ENCODE data around the gene FAM89A.
A peak's percentile ranks its signal among the peaks of the same experiment; 100 is the strongest.
"Not testable (repeated sequence)": the region's sequence is repeated elsewhere in the genome, so short reads cannot be mapped to it uniquely, and the experiment has no call there.

The FAM89A gene

DNA sequence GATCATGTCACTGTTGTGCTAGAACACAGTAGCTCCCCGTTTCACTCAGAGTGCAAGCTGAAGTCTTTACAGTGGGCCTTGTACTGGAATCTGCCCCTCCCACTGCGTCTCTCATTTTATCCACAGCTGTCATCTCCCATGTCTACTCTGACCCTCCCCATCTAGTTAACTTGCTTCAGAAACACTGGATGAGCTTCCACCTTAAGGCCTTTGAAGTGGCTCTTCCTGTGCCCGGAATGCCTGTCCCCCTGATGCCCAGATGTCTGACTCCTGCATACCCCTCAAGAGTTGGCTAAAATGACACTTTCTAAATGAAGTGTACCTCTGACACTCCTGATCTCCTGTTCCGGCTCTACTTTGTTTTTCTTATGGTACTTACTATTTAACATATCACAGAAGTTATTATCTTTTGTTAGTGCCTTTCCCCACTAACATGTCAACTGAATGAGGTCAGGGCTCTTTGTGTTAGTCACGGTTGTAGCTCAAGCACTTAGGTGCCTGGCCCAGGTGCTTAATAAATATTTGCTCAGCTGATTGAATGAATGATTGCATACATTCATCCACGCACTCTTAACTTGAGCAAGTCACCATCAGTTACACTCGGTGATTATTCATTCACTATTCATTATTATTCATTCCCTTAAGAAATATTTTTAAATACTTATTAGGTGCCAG, 47.8 kb downstream of the FAM89A start:
- DNase-seq (ENCODE audit: low spot score) = no peak

DNA sequence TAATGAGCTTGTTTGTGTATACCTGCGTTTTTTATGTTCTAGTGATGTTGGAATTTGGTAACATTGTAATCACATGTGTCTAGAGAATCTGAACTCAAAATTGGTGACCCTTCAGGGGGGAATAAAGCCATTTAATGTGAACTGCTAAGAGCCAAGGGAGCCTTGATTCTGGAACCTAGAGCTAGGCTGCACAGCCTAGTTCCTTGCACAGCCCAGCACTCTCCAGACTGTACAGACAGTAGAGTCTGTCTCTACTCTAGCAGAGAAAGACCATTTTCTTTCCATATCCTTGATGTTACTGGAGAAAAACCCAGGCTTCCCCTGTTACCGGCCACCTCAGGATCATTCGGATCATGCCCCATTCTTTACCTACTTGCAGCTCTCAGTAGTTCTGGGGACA, 52.6 kb downstream of the FAM89A start:
- no peak for DNase-seq (ENCODE audit: low spot score)

DNA sequence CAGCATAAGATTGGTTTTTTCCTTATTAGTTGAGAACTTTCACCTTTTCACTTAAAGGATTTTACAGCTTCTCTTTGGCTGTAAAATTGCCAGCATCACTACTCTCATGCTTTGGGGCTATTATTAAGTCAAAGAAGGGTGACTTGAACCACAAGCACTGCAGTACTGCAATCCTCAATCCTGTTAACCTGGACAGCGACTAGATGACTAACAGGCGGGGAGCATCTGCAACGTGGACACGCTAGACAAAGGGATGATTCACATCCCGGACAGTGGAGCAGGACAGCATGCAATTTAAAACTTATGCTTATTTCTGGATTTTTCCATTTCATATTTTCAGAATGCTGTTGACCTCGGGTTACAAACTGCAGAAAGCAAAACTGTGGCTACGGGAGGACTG, 53.1 kb downstream of the FAM89A start:
- no peak for DNase-seq (ENCODE audit: low spot score)

DNA sequence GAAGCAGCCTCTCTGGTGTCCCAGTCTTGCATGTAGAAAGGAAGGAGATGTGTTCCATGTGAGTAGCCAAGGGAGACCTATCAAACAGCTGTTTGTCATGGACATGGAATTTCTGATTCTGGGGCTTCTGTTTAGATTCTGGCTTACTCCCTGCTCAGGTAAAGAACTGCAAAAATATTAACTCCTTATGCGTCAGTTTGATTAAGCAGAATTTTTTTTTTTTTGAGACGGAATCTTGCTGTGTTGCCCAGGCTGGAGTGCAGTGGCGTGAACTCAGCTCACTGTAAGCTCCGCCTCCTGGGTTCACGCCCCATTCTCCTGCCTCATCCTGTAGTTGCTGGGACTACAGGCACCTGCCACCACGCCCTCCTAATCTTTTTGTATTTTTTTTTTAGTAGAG, 54.3 kb downstream of the FAM89A start:
- DNase-seq (ENCODE audit: low spot score) = no peak

DNA sequence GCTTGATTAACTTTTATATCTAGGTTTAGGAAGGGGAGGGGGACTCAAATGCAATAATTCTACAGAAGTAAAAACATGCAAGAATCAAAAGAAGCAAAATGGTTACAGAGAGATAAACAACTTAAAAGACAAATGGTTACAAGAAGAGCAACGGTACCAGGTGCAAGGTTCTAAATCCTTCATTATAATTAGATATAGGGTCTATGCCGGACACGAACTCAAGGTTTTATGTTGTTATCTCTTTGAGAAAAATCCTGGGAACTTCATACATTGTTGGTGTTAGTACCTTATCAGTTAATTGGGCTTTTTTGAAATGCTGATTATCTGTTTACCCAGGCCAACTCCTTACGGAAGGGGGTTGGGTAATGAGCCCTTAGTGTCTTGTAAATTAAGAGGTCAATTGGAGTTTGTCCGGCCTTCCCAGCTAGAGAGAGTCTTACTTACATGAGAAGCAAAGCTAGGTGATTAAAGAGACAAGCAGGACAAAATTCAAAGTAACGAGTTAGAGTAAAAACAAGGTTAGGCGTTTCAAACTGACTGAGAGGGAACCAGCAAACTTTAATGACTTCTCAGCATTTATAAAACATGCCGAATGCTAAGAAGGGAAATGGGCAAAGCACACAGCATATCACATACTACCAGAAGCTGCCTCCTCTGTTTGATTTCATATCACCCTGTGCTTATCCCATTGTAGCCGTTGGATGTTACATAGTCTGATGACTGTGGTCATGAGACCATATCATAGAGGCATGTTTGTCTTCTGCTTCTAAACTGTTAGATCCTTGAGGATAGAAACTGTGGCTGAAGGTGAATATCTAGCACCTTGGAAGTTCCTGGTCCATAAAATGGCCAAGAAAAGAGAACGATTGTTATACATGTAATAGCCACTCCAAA, 55.2 kb downstream of the FAM89A start:
- not testable (repeated sequence) for DNase-seq (ENCODE audit: low spot score)

DNA sequence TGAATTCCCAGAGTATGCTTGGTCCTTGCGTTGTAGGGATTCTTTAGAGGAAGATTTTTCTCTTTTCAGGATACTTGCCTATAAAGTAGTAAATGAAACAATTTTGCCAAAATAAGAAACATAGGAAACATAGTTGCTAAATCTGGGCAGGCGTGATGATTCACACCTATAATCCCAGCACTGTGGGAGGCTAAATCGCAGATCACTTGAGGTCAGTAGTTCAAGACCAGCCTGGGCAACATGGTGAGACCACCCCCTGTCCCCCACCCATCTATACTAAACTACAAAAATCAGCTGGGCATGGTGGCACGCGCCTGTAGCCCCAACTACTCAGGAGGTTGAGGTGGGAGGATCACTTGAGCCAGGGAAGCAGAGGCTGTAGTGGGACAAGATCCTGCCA, 56.2 kb downstream of the FAM89A start:
- DNase-seq (ENCODE audit: low spot score) = no peak

DNA sequence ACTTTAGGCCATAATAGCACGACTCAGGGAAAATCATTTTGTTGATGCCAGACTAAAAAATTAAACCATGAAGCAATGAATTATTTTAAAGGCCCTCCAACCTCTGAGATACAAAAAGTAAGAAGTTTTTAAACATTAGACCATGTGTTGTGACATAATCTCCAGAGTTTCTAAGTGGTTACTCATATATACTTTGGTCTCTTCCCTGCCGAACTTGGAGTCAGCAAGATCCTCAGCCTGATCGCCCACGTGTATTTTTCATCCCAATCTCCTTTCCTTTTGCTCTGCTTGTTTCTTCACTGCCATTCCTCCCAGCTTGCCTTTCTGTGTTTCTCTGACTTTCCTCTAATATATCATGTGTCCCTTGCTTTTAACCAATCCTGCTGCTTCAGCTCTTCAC, 57.4 kb downstream of the FAM89A start:
- DNase-seq (ENCODE audit: low spot score) = no peak

DNA sequence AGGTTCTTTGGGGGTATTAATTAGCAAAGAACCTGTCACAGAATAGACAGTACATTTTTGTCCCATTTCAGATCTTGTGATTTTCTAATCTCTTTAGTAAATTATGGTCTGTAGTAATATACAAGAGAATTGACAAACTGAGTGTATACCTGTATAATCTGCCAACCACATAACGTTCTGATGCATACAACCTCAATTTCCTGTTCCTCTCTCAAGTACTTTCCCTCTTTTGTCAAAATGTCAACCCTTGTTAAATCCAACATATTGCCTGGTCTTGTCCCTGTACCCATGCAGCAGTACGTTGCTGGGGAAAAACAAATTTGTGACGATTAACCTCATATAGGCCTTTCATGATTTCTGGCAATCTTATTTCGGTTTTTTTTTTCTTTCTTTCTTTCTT, 60.1 kb downstream of the FAM89A start:
- no peak for DNase-seq (ENCODE audit: low spot score)

DNA sequence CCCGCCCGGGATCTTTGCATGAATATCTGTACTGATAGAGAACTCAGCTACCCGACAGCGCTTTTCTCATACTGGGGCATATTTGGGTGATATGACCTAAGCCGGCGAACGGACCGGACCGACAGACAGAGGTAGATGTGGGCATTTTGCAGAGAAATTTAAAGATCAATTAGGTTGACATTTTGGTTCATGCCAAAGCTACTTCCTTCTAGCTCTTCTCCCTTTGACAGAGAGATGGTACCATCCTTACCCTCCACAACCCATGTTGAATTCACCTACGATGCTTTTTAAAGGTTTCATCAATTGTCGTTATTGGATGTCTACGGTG, 60.7 kb downstream of the FAM89A start:
- DNase-seq (ENCODE audit: low spot score) = no peak

DNA sequence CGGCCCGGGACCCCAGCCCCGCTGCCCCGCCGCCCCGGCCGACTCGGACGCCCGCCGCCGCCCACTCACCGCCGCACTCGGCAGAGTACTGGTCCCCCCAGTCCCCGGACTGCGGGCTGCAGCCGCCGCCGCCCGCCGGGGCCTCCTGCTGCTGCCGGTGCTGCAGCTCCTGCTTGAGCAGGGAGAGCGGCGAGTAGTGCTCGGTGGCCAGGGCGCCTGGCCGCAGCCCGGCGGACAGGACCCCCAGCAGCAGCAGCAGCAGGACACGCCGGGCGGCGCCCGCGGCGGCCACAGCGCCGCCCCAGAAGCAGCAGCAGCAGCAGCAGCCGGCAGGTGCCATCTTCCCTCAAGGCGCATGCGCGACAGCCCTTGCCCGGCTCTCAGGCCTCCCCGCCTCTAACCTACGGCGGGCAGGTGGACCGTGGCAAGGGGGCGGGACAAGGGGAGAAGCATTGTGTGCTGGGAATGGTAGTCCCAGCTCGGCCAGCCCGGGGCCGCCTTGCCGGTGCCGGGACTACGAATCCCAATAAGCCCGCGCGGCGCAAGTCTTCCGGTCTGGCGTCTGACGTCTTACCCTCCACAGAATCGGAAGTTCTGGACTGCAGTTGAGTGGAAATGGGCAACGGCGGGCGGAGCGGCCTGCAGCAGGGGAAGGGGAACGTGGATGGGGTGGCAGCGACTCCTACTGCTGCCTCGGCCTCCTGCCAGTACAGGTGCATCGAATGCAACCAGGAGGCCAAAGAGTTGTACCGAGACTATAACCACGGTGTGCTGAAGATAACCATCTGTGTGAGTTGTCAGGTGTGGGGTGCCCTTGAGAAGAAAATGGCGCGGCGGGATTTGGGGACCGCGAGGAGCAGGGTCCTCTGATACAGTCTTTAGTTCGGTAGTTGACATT, 61.3 kb downstream of the FAM89A start, which contains the start of the genes ARV1 and TTC13:
TSS of gene ARV1 (plus strand) at position 604 of the 898 bp plus-strand sequence. CDS start at position 616, 12 bp downstream.
TSS of gene TTC13 (minus strand) at position 371 of the 898 bp plus-strand sequence. CDS start at position 340, 31 bp downstream.
- peak; percentile 98 for DNase-seq (ENCODE audit: low spot score)

DNA sequence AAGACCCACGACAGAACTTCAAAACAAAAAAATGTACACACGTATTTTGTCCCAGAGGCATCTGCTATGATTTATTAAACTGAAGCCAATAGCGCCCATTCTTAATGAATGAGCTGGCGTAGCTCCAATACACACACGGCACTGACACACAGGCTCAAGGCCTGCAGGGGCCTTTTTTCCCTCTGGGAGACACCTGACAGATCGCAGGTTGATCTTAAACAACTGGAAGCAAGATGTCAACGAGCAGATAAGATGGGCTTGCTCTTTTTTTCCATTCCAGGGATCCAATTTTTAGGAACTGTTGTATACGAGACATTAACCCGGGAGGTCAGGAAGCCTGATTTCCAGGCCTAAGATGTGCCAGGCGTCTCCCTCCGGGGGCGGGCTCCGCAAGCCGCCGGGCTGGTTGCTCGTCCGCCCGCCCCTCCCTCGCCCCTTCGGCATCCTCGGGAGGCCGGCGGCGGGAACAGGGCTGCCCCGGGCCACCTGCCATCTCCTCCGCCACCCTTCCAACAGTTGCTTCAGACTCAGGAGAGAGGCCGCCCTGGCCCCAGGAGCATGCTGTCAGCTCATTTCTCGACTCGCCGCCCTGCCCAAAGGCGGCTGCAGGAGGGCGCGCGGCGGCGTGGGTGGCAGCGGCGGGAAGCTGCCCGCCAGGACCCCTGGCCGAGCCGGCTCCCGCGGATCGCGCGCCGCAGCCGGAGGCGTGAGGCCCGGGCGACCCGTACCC, 62.1 kb downstream of the FAM89A start:
- DNase-seq (ENCODE audit: low spot score) = no peak

DNA sequence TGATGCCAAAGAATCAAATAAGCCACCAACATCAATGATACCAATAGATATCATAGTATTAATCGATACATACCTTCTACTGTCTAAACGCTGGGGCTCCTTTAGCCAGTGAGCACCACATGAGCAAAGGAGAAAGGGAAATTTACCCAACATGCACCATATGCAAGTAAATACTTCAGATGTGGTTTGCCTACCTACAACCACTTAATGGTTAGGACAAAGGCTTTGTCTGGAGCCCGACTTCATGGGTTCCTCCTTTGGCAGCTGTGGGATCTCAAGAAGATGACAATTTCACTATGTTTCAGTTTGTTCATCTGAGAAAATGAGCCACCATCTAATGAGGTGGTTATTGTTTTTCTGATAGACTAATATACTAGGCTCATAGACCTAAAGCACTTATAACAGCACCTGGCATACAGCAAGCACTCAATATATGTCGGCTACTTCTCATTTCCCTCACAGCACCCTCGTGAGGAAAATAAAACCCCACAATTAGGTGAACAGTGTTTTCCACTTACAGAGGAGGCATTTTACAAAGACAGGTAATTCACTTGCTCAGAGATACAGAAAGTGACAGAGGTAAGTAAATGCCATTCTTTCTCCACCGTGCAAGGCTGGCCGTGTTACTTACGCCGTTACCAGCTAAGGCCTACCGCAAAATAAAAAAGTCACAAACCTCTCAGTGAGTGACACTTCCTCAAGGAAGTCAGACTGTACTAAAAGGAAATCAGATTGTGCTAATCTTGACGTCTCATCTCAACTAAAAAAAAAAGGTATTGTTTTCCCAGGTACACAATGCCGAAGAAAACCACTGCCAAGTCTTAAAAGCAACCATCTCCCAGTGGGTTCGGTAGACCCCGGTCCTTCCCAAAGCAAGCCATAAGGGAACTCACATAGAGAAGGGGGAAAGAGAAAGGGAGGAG, 63.0 kb downstream of the FAM89A start:
- DNase-seq (ENCODE audit: low spot score) = no peak

DNA sequence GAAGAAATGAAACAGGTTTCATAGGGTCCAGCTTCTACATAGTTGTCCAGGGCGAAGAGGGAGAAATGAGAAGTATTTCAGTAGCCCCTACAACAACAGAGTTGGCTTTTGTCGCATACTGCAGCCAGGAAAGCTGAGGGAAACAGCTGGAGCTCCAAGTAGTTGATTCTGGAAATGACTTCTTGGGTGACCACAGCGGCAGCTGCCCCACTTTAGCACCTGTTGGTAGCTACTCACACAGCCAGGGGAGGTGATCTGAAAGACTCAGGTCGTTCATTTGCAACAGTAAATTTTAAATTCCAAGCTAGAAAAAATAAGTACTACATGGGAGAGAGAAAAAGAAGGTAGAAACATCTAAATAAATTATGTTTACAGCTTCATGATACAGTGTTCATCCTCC, 63.7 kb downstream of the FAM89A start:
- no peak for DNase-seq (ENCODE audit: low spot score)

DNA sequence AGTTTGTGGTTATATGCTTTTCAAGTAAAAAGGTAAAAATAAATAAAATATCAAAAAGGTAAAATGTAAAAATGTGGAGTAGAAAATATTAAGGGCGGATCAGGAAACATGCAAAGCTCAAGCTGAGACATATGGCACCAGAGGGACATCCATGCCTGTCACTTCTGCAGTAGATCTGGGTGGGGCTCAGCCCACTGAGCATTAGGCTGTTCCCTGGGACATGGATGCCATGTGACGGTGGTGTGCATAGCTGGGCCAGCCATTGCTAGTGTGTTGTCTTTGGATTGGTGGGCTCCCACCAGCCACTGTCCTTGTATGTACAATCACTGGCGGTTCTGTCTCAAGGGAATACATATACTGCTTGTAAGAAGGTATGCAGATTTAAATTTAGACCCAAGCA, 64.4 kb downstream of the FAM89A start:
- DNase-seq (ENCODE audit: low spot score) = no peak

DNA sequence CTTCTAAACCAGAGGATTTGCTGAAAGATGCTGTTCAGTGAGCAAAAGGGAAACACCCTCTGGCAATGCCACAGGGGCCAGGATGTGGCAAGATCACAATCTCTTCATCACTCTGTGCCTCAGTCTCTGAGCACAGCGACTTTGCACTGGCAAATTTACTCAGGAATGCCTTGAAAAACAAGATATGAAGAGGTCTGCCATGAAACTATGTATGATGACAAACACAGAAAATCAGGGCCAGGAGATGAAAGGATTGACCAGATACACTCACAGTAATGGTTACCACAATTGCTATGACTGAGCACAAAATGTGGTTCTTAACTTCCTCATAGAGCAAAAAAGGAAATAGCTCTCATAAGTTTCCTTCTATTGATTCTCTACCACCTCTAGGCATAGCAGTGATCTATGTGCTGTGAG, 67.2 kb downstream of the FAM89A start:
- DNase-seq (ENCODE audit: low spot score) = no peak

DNA sequence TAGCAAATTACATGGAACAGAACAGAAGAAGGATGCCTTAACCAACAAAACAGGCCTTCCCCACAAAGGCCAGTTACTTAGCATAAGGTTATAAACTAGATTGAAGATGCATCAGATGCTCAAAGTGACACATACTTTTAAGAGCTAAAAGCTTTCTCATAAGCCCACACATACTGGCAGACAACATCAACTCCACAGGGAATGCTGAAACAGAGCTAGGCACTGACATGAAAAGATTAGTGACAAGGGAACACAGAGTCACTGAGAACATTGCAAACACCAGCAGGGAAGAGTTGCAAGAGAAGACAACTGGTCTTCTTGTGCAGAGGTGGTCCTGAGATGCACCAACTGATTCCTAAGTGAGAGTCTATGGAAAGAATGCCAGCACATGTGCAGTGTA, 68.3 kb downstream of the FAM89A start:
- no peak for DNase-seq (ENCODE audit: low spot score)

DNA sequence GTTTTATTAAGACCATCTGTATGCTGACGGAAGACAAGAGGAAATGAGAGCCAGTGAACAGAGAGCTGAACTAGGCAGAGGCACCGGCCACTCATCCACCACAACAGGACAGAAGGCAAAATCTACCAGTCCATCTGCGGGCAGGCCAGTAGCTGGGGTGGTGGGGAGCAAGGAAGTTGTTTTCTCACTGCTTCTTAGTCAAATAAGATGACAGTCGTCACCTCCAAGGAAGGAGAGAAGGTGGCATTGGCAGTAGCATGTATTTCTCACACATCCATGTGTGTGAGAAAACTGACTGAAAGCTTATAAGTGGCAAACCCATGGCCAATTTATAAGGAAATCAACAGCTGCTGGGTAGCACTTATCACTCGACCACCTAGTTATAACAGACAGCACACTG, 69.6 kb downstream of the FAM89A start:
- DNase-seq (ENCODE audit: low spot score) = no peak

Data from ecto neural progenitor cell (in vitro differentiated cells).